ENCODE data around the gene NDNF. TPM values are rescaled to one million over a fixed set of nuclear protein-coding genes. Genes with fewer than 3 reads are reported as not detected.

Gene NDNF
- total RNA-seq, 6 experiments from 2014 or later, result 0.12 to 0.14 TPM; not detected in 4

GRCh38 chr4:120995266-120996010 is 76.9 kb downstream of the NDNF start:
- Mint-ChIP-seq H3K9me3 (no peaks in the 10 kb centered on the region), H3K27ac (no peak overlapping the region), H3K27me3 (ENCODE audit: insufficient read depth) (no peaks in the 10 kb centered on the region; the same call in 1 of the 2 replicates), H3K4me3 (no peak overlapping the region), H3K4me1 (ENCODE audit: low read depth) (no peaks in the 10 kb centered on the region), H3K36me3 (ENCODE audit: low read depth) (no peaks in the 10 kb centered on the region)
- TF ChIP-seq CTCF (IDR thresholded peaks at IDR 0.05), result no peak
- DNase-seq, result no peak

- DNase-seq, result no peak
- H3K4me1 Mint-ChIP-seq (ENCODE audit: low read depth), result no peaks in the 10 kb centered on the region
- no peaks in the 10 kb centered on the region for H3K9me3 Mint-ChIP-seq
- no peaks in the 10 kb centered on the region; the same call in 1 of the 2 replicates for H3K27me3 Mint-ChIP-seq (ENCODE audit: insufficient read depth)
- no peak overlapping the region for H3K4me3 Mint-ChIP-seq
- H3K36me3 Mint-ChIP-seq (ENCODE audit: low read depth), result no peaks in the 10 kb centered on the region
- TF ChIP-seq CTCF (IDR thresholded peaks at IDR 0.05), result no peak
- H3K27ac Mint-ChIP-seq, result no peak overlapping the region
Observed at GRCh38 chr4:120994521-120994920, 77.8 kb downstream of the NDNF start.

- Mint-ChIP-seq H3K9me3 (no peaks in the 10 kb centered on the region), H3K36me3 (ENCODE audit: low read depth) (no peaks in the 10 kb centered on the region), H3K4me3 (no peak overlapping the region), H3K27me3 (ENCODE audit: insufficient read depth) (peaks cover 4% of the 10 kb centered on the region; the same call in 1 of the 2 replicates), H3K27ac (no peak overlapping the region), H3K4me1 (ENCODE audit: low read depth) (no peaks in the 10 kb centered on the region)
- TF ChIP-seq CTCF (IDR thresholded peaks at IDR 0.05), result no peak
- no peak for DNase-seq
Observed at GRCh38 chr4:120991885-120992284, 80.5 kb downstream of the NDNF start.

DNA sequence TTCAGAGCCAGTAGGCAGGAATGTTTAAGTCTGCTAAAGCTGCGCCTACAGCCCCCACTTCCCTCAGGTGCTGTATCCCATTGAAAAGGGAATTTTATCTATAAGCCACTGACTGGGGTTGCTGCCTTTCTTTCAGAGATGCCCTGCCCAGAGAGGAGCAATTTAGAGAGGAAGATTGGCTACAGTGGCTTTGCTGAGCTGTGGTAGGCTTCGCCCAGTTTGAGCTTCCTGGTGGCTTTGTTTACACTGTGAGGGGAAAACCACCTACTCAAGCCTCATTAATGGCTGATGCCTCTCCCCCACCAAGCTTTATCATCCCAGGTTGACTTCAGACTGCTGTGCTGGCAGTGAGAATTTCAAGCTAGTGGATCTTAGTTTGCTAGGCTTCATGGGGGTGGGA is 82.1 kb downstream of the NDNF start:
- DNase-seq, result no peak
- no peak overlapping the region for H3K4me3 Mint-ChIP-seq

More for the DNA sequence above, 82.1 kb downstream of the NDNF start:
- Mint-ChIP-seq H3K27ac (no peak overlapping the region), H3K4me1 (ENCODE audit: low read depth) (no peaks in the 10 kb centered on the region), H3K36me3 (ENCODE audit: low read depth) (no peaks in the 10 kb centered on the region), H3K27me3 (ENCODE audit: insufficient read depth) (peaks cover 4% of the 10 kb centered on the region; the same call in 1 of the 2 replicates), H3K9me3 (no peaks in the 10 kb centered on the region)
- TF ChIP-seq CTCF (IDR thresholded peaks at IDR 0.05), result no peak

Other genes with a start within 250 kb of the NDNF start
- gene PRDM5, start 149.8 kb downstream of the NDNF start, total RNA-seq (2021; fragmentation: NEBNext Ultra II Directional; extraction: Animal tissue kit (Norgen Biotek cat#: 25700)), result 10 to 100 TPM in 4 of 6 experiments, 1 to 10 TPM in 2; 8.3 to 13.4 (median 12.5) TPM
- under 1 TPM; 0.31 to 0.70 (median 0.47) TPM for gene TNIP3, start 91.8 kb upstream of the NDNF start, total RNA-seq (2021; fragmentation: NEBNext Ultra II Directional; extraction: Animal tissue kit (Norgen Biotek cat#: 25700))